ENCODE data around the gene SNAPIN.
"Not testable (repeated sequence)": the region's sequence is repeated elsewhere in the genome, so short reads cannot be mapped to it uniquely, and the experiment has no call there.

Gene SNAPIN

GRCh38 chr1:153671628-153672353 lies 13.3 kb downstream of the SNAPIN start:
- CTCF ChIA-PET = interaction anchor here (0.6 to 2.0 kb wide), 10 partner anchors 8 to 574 kb away, joined by 3 to 6 read pairs (median 3); partner anchors contain the start of genes S100A14 and SNAPIN
- H3K27me3 ChIP-seq (replicated peaks in 2 of 5; ENCODE audit: control insufficient read depth in 4 of 5, insufficient read depth in 5 of 5, low read length in 4 of 5); POLR2A ChIA-PET; H3K9me3 ChIP-seq (ENCODE audit: control extremely low read depth in 1 of 5, control insufficient read depth in 4 of 5, insufficient read depth in 2 of 5, low read depth in 1 of 5, low read length in 4 of 5): not testable (repeated sequence)
- H3K36me3 ChIP-seq (ENCODE audit: control insufficient read depth in 4 of 4, insufficient read depth in 4 of 4, low read length in 3 of 4) = peaks cover 7 to 31% (median 17%) of the 10 kb centered on the region in 4 experiments
- H3K4me1 ChIP-seq (ENCODE audit: control extremely low read depth in 1 of 4, control insufficient read depth in 4 of 4, insufficient read depth in 4 of 4, low read length in 3 of 4) = peaks cover 4 to 13% (median 10%) of the 10 kb centered on the region in 4 experiments
- peak; percentile 61 to 79 (median 75) for DNase-seq
- WGBS (ENCODE audit: insufficient coverage) = 4% methylated on average over 15 of the region's 28 CpGs
- H3K27ac ChIP-seq (ENCODE audit: insufficient read depth in 1 of 2, low read depth in 1 of 2, low read length in 2 of 2, poor library complexity in 1 of 2, severe bottlenecking in 2 of 2) = peak overlapping the region; percentile 42 to 85
- H3K4me3 ChIP-seq (ENCODE audit: control insufficient read depth in 1 of 7, extremely low read depth in 1 of 7, insufficient read depth in 4 of 7, low read depth in 2 of 7, low read length in 6 of 7) = peak overlapping the region; percentile 49 to 99 (median 84)

DNA sequence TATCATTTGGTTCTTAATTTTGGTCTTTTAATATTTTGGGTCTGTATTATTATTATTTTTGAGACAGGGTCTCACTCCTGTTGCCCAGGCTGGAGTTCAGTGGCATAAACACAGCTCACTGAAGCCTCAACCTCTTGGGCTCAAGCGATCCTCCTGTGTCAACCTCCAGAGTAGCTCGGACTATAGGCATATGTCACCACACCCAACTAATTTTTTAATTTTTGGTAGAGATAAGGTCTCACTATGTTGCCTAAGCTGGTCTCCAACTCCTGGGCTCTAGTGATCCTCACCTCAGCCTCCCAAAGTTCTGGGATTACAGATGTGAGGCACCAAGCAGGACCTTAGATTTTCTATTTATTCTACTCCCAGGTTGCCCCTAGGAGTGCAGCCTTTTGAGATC lies 15.0 kb downstream of the SNAPIN start:
- Histone ChIP-seq H3K27ac (ENCODE audit: insufficient read depth in 1 of 2, low read depth in 1 of 2, low read length in 2 of 2, poor library complexity in 1 of 2, severe bottlenecking in 2 of 2) (no peak overlapping the region), H3K4me1 (ENCODE audit: control extremely low read depth in 1 of 4, control insufficient read depth in 4 of 4, insufficient read depth in 4 of 4, low read length in 3 of 4) (peaks cover 4 to 21% (median 17%) of the 10 kb centered on the region in 4 experiments), H3K36me3 (ENCODE audit: control insufficient read depth in 4 of 4, insufficient read depth in 4 of 4, low read length in 3 of 4) (peaks cover 0 to 13% (median 2%) of the 10 kb centered on the region in 4 experiments), H3K9me3 (ENCODE audit: control extremely low read depth in 1 of 5, control insufficient read depth in 4 of 5, insufficient read depth in 2 of 5, low read depth in 1 of 5, low read length in 4 of 5) (no peaks in the 10 kb centered on the region), H3K27me3 (replicated peaks in 2 of 5; ENCODE audit: control insufficient read depth in 4 of 5, insufficient read depth in 5 of 5, low read length in 4 of 5) (peaks cover 0 to 9% (median 5%) of the 10 kb centered on the region in 5 experiments), H3K4me3 (ENCODE audit: control insufficient read depth in 1 of 7, extremely low read depth in 1 of 7, insufficient read depth in 4 of 7, low read depth in 2 of 7, low read length in 6 of 7) (no peak overlapping the region)
- WGBS (ENCODE audit: insufficient coverage) = no CpG with 5 or more reads among the region's 2 CpGs
- CTCF ChIA-PET = no interaction called here
- POLR2A ChIA-PET = no interaction called here
- no peak for DNase-seq

GRCh38 chr1:153677718-153678518 lies 19.4 kb downstream of the SNAPIN start:
- WGBS (ENCODE audit: insufficient coverage) = 2% methylated on average over 20 of the region's 29 CpGs
- Histone ChIP-seq H3K27me3 (replicated peaks in 2 of 5; ENCODE audit: control insufficient read depth in 4 of 5, insufficient read depth in 5 of 5, low read length in 4 of 5) (peaks cover 5 to 43% (median 24%) of the 10 kb centered on the region in 5 experiments), H3K36me3 (ENCODE audit: control insufficient read depth in 4 of 4, insufficient read depth in 4 of 4, low read length in 3 of 4) (no peaks in the 10 kb centered on the region), H3K27ac (ENCODE audit: insufficient read depth in 1 of 2, low read depth in 1 of 2, low read length in 2 of 2, poor library complexity in 1 of 2, severe bottlenecking in 2 of 2) (no peak overlapping the region), H3K4me1 (ENCODE audit: control extremely low read depth in 1 of 4, control insufficient read depth in 4 of 4, insufficient read depth in 4 of 4, low read length in 3 of 4) (peaks cover 0 to 23% (median 21%) of the 10 kb centered on the region in 4 experiments), H3K9me3 (ENCODE audit: control extremely low read depth in 1 of 5, control insufficient read depth in 4 of 5, insufficient read depth in 2 of 5, low read depth in 1 of 5, low read length in 4 of 5) (no peaks in the 10 kb centered on the region), H3K4me3 (ENCODE audit: control insufficient read depth in 1 of 7, extremely low read depth in 1 of 7, insufficient read depth in 4 of 7, low read depth in 2 of 7, low read length in 6 of 7) (peak overlapping the region in 4 of 7 experiments; percentile 43 to 72 (median 64))
- CTCF ChIA-PET = interaction anchor here (0.6 to 3.6 kb wide), 13 partner anchors 10 to 168 kb away, joined by 3 to 21 read pairs (median 4); partner anchors contain the start of genes INTS3, S100A13 and SLC27A3
- POLR2A ChIA-PET = no interaction called here
- DNase-seq = peak; percentile 49 to 60 (median 59)

DNA sequence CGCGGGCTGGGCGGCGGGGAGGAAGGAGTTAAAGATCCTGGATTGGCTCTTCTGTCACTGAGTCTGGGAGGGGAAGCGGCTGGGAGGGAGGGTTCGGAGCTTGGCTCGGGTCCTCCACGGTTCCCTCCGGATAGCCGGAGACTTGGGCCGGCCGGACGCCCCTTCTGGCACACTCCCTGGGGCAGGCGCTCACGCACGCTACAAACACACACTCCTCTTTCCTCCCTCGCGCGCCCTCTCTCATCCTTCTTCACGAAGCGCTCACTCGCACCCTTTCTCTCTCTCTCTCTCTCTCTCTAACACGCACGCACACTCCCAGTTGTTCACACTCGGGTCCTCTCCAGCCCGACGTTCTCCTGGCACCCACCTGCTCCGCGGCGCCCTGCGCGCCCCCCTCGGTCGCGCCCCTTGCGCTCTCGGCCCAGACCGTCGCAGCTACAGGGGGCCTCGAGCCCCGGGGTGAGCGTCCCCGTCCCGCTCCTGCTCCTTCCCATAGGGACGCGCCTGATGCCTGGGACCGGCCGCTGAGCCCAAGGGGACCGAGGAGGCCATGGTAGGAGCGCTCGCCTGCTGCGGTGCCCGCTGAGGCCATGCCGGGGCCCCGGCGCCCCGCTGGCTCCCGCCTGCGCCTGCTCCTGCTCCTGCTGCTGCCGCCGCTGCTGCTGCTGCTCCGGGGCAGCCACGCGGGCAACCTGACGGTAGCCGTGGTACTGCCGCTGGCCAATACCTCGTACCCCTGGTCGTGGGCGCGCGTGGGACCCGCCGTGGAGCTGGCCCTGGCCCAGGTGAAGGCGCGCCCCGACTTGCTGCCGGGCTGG lies 20.2 kb downstream of the SNAPIN start, which contains the start of gene NPR1:
TSS of gene NPR1 (plus strand) at position 170 of the 818 bp plus-strand sequence. CDS start at position 591, 421 bp downstream.
- POLR2A ChIA-PET = no interaction called here
- WGBS (ENCODE audit: insufficient coverage) = under 1% methylated on average over 71 of the region's 78 CpGs
- Histone ChIP-seq H3K9me3 (ENCODE audit: control extremely low read depth in 1 of 5, control insufficient read depth in 4 of 5, insufficient read depth in 2 of 5, low read depth in 1 of 5, low read length in 4 of 5) (no peaks in the 10 kb centered on the region), H3K27ac (ENCODE audit: insufficient read depth in 1 of 2, low read depth in 1 of 2, low read length in 2 of 2, poor library complexity in 1 of 2, severe bottlenecking in 2 of 2) (no peak within 1 kb of the TSS), H3K27me3 (replicated peaks in 2 of 5; ENCODE audit: control insufficient read depth in 4 of 5, insufficient read depth in 5 of 5, low read length in 4 of 5) (peaks cover 5 to 43% (median 24%) of the 10 kb centered on the region in 5 experiments), H3K4me3 (ENCODE audit: control insufficient read depth in 1 of 7, extremely low read depth in 1 of 7, insufficient read depth in 4 of 7, low read depth in 2 of 7, low read length in 6 of 7) (peak within 1 kb of the TSS; percentile 11 to 72 (median 50)), H3K4me1 (ENCODE audit: control extremely low read depth in 1 of 4, control insufficient read depth in 4 of 4, insufficient read depth in 4 of 4, low read length in 3 of 4) (peaks cover 0 to 23% (median 21%) of the 10 kb centered on the region in 4 experiments), H3K36me3 (ENCODE audit: control insufficient read depth in 4 of 4, insufficient read depth in 4 of 4, low read length in 3 of 4) (no peaks in the 10 kb centered on the region)
- DNase-seq = peak in 2 of 3 donors; percentile 39 to 50
- CTCF ChIA-PET = interaction anchor here (0.6 to 3.6 kb wide), 11 partner anchors 9 to 168 kb away, joined by 3 to 21 read pairs (median 4); partner anchors contain the start of genes INTS3 and S100A13

GRCh38 chr1:153679337-153680119 lies 21.0 kb downstream of the SNAPIN start:
- no peaks in the 10 kb centered on the region for H3K36me3 ChIP-seq (ENCODE audit: control insufficient read depth in 4 of 4, insufficient read depth in 4 of 4, low read length in 3 of 4)
- H3K4me3 ChIP-seq (ENCODE audit: control insufficient read depth in 1 of 7, extremely low read depth in 1 of 7, insufficient read depth in 4 of 7, low read depth in 2 of 7, low read length in 6 of 7) = peak overlapping the region; percentile 11 to 72 (median 50)
- WGBS (ENCODE audit: insufficient coverage) = 3% methylated on average over 60 of the region's 73 CpGs
- H3K4me1 ChIP-seq (ENCODE audit: control extremely low read depth in 1 of 4, control insufficient read depth in 4 of 4, insufficient read depth in 4 of 4, low read length in 3 of 4) = peaks cover 0 to 23% (median 21%) of the 10 kb centered on the region in 4 experiments
- no peaks in the 10 kb centered on the region for H3K9me3 ChIP-seq (ENCODE audit: control extremely low read depth in 1 of 5, control insufficient read depth in 4 of 5, insufficient read depth in 2 of 5, low read depth in 1 of 5, low read length in 4 of 5)
- H3K27ac ChIP-seq (ENCODE audit: insufficient read depth in 1 of 2, low read depth in 1 of 2, low read length in 2 of 2, poor library complexity in 1 of 2, severe bottlenecking in 2 of 2) = no peak overlapping the region
- CTCF ChIA-PET = interaction anchor here (1.0 to 2.3 kb wide), 11 partner anchors 8 to 169 kb away, joined by 3 to 5 read pairs (median 3); no protein-coding TSS in a partner anchor
- POLR2A ChIA-PET = interaction anchor here (0.9 kb wide), 1 partner anchor 48 kb away, joined by 3 read pairs; no protein-coding TSS in a partner anchor
- peaks cover 5 to 43% (median 24%) of the 10 kb centered on the region in 5 experiments for H3K27me3 ChIP-seq (replicated peaks in 2 of 5; ENCODE audit: control insufficient read depth in 4 of 5, insufficient read depth in 5 of 5, low read length in 4 of 5)
- DNase-seq = peak; percentile 22 to 62 (median 46)

DNA sequence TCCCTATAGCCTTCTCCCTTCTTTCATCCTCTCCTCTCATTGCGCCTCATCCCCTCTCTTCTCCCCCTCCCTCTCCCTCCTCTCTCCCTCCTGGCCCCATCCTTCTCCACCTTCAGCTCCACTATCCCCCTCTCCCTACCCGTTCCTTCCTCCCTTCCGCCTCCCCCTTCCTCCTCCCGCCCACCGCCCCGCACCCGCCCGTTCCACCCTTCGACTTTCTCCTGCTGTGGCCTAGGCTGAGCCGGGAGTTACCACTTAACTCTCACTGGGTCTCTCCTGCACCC lies 21.6 kb downstream of the SNAPIN start:
- H3K4me3 ChIP-seq (ENCODE audit: control insufficient read depth in 1 of 7, extremely low read depth in 1 of 7, insufficient read depth in 4 of 7, low read depth in 2 of 7, low read length in 6 of 7) = peak overlapping the region in 3 of 7 experiments; percentile 63 to 72 (median 66)
- ChIA-PET POLR2A (interaction anchor here (0.9 kb wide), 1 partner anchor 47 kb away, joined by 3 read pairs; no protein-coding TSS in a partner anchor), CTCF (interaction anchor here (1.0 to 2.0 kb wide), 10 partner anchors 8 to 169 kb away, joined by 3 to 5 read pairs (median 3); no protein-coding TSS in a partner anchor)
- no peak overlapping the region for H3K27ac ChIP-seq (ENCODE audit: insufficient read depth in 1 of 2, low read depth in 1 of 2, low read length in 2 of 2, poor library complexity in 1 of 2, severe bottlenecking in 2 of 2)
- H3K4me1 ChIP-seq (ENCODE audit: control extremely low read depth in 1 of 4, control insufficient read depth in 4 of 4, insufficient read depth in 4 of 4, low read length in 3 of 4) = peaks cover 0 to 23% (median 21%) of the 10 kb centered on the region in 4 experiments
- H3K9me3 ChIP-seq (ENCODE audit: control extremely low read depth in 1 of 5, control insufficient read depth in 4 of 5, insufficient read depth in 2 of 5, low read depth in 1 of 5, low read length in 4 of 5) = no peaks in the 10 kb centered on the region
- no peak for DNase-seq
- WGBS (ENCODE audit: insufficient coverage) = 53% methylated on average over 5 of the region's 10 CpGs
- no peaks in the 10 kb centered on the region for H3K36me3 ChIP-seq (ENCODE audit: control insufficient read depth in 4 of 4, insufficient read depth in 4 of 4, low read length in 3 of 4)
- peaks cover 5 to 43% (median 24%) of the 10 kb centered on the region in 5 experiments for H3K27me3 ChIP-seq (replicated peaks in 2 of 5; ENCODE audit: control insufficient read depth in 4 of 5, insufficient read depth in 5 of 5, low read length in 4 of 5)
